Measurements from ENCODE around the gene TRIM16.
"Not testable (repeated sequence)": the region's sequence is repeated elsewhere in the genome, so short reads cannot be mapped to it uniquely, and the experiment has no call there.

The TRIM16 gene

DNA sequence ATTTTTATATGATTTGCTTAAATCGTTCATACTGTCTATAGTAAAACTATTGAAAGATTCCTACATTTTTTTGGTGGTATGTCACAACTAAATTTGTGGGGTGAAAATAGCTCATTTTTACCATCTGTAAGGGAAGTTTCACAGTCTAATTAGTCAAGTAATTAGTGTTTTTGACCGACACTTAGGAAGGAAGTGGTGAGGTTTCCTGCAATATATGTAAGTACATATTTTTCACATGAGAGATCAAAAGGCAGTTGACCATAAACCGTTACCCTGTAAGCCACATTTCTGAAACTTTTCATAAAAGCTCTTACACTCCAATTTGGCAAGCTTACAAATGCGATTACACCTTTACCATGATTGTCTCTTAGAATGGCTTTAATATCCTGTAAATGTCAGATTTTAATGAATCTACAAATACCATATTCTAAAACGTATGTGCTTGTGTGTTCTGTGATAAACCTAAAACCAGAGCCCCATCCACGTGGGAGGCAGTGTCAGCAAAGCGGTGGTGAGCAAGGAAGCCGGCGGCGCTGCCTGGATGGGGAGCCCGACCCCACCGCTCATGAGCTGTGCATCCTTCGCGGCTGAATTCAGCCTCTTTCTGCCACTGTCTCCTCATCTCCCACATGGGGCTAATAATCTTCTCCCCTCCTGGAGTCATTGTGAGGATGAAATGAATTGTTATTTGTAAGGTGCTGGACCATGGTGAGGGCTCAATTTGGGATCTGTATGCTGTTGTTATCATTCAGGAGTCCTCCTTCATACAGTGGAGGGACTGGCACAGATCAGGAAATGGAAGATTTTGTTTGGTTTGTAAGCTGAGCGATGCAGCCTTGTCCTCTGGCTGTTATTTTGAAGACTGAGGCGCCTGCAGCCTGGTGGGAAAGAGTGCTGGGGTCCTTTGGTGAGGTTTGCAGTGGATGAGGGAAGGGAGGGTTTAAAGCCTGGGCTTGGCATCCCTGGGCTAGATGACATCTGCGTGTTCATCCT, 94.3 kb downstream of the TRIM16 start:
- not testable (repeated sequence) for DNase-seq (ENCODE audit: low read depth); H3K4me3 ChIP-seq (ENCODE audit: control insufficient read depth, low read depth, low read length)

- not testable (repeated sequence) for DNase-seq (ENCODE audit: low read depth); H3K4me3 ChIP-seq (ENCODE audit: control insufficient read depth, low read depth, low read length)
Observed at GRCh38 chr17:15588017-15588416, 96.1 kb downstream of the TRIM16 start.

GRCh38 chr17:15583313-15583712, 100.8 kb downstream of the TRIM16 start:
- not testable (repeated sequence) for DNase-seq (ENCODE audit: low read depth); H3K4me3 ChIP-seq (ENCODE audit: control insufficient read depth, low read depth, low read length)

GRCh38 chr17:15581462-15581861, 102.6 kb downstream of the TRIM16 start:
- not testable (repeated sequence) for DNase-seq (ENCODE audit: low read depth); H3K4me3 ChIP-seq (ENCODE audit: control insufficient read depth, low read depth, low read length)
